ENCODE results near the gene NDUFV3.

GRCh38 chr21:42959728-42960127 is 66.6 kb downstream of the NDUFV3 start:
- TF ChIP-seq ZNF274 (IDR thresholded peaks at IDR 0.05; ENCODE audit: low read depth, low read length) (no peak), YY1 (IDR thresholded peaks at IDR 0.05; ENCODE audit: insufficient read depth, insufficient read length) (no peak), SUZ12 (IDR thresholded peaks at IDR 0.05; ENCODE audit: extremely low read depth, insufficient read depth, insufficient read length) (no peak)
